H1 (cell line): Measurements from ENCODE around the gene TOR1B. TPM values are rescaled to one million over a fixed set of nuclear protein-coding genes. Genes with fewer than 3 reads are reported as not detected.

Experiments
- CTCF ChIA-PET: fragments of 300-600 bp; sonication (Branson Sonifier 250); formaldehyde crosslinking; loops from one replicate; lab custom pipeline; 2021; ENCODE audit not compliant: partially characterized antibody; lab: Charles Lee
- POLR2A ChIA-PET: fragments of 300-600 bp; sonication (Branson Sonifier 250); formaldehyde crosslinking; loops from one replicate; lab custom pipeline; 2021; ENCODE audit warnings: inconsistent platforms; ENCODE audit not compliant: partially characterized antibody; lab: Charles Lee
- DNase-seq, 2 experiments: peaks; one replicate each; pipeline versions ENCODE4 v3.0.0 to v3.0.0-alpha.2; 2010 to 2022; ENCODE audit warnings: low spot score in 2 of 2, low read depth in 1 of 2, mixed read lengths in 1 of 2
- FAIRE-seq: peaks from 2 replicates; lab custom pipeline; 2011; peaks lifted over from hg19 to GRCh38; lab: Jason Lieb, UNC
- H2AFZ ChIP-seq: 2 replicates; pipeline ENCODE4 v1.8.1; 2012; ENCODE audit warnings: low read length, inconsistent platforms
- H2AK5ac ChIP-seq: 2 replicates; pipeline ENCODE4 v1.6.1; 2013; ENCODE audit warnings: low read depth, low read length
- H2BK120ac ChIP-seq: replicated peaks from 2 replicates; pipeline ENCODE3; 2013; ENCODE audit warnings: low read depth, low read length, inconsistent platforms
- H2BK12ac ChIP-seq: 2 replicates; pipeline ENCODE4 v1.6.1; 2013; ENCODE audit warnings: low read depth, low read length
- H2BK15ac ChIP-seq: 2 replicates; pipeline ENCODE4 v1.6.1; 2013; ENCODE audit warnings: low read length
- H2BK20ac ChIP-seq: 2 replicates; pipeline ENCODE4 v1.6.1; 2013; ENCODE audit warnings: low read length
- H2BK5ac ChIP-seq: 2 replicates; pipeline ENCODE4 v1.6.1; 2013; ENCODE audit warnings: low read depth, low read length
- H3K14ac ChIP-seq: 2 replicates; pipeline ENCODE4 v1.6.1; 2013; ENCODE audit warnings: inconsistent platforms; ENCODE audit not compliant: insufficient read length
- H3K18ac ChIP-seq: 2 replicates; pipeline ENCODE4 v1.6.1; 2013; ENCODE audit warnings: low read length; ENCODE audit errors: extremely low read depth
- H3K23ac ChIP-seq: 2 replicates; pipeline ENCODE4 v1.6.1; 2013; ENCODE audit warnings: inconsistent platforms; ENCODE audit not compliant: insufficient read length
- H3K23me2 ChIP-seq: 2 replicates; pipeline ENCODE4 v1.6.1; 2013; ENCODE audit warnings: low read depth, low read length
- H3K27ac ChIP-seq: 2 replicates; pipeline ENCODE4 v1.6.1; 2011; ENCODE audit warnings: low read depth, low read length, inconsistent platforms
- H3K27me3 ChIP-seq, 4 experiments: replicated peaks in 1 of 4; 1 replicate in 1 of 4; 2 replicates in 3 of 4; pipeline versions ENCODE4 v1.6.1 to v1.8.1; 2011 to 2013; ENCODE audit warnings: low read length in 3 of 4, mild to moderate bottlenecking in 3 of 4, inconsistent platforms in 2 of 4, mixed read lengths in 2 of 4, moderate library complexity in 1 of 4; ENCODE audit not compliant: control insufficient read depth in 3 of 4, insufficient read depth in 3 of 4; ENCODE audit errors: extremely low read depth in 1 of 4
- H3K36me3 ChIP-seq, 4 experiments: 2 replicates each; pipeline versions ENCODE4 v1.6.1 to v1.8.1; 2011 to 2013; ENCODE audit warnings: mild to moderate bottlenecking in 4 of 4, low read length in 3 of 4, moderate library complexity in 2 of 4, control low read depth in 1 of 4, inconsistent platforms in 1 of 4; ENCODE audit not compliant: insufficient read depth in 4 of 4, control insufficient read depth in 2 of 4
- H3K4ac ChIP-seq: replicated peaks from 2 replicates; pipeline ENCODE3; 2013; ENCODE audit warnings: low read length, low read depth, mixed read lengths, inconsistent platforms; ENCODE audit not compliant: insufficient read length
- H3K4me1 ChIP-seq, 4 experiments: replicated peaks in 1 of 4; 1 replicate in 1 of 4; 2 replicates in 3 of 4; pipeline versions ENCODE4 v1.6.1 to v1.8.1; 2011 to 2013; ENCODE audit warnings: low read length in 3 of 4, inconsistent platforms in 2 of 4, mixed read lengths in 1 of 4; ENCODE audit not compliant: insufficient read depth in 4 of 4, control insufficient read depth in 3 of 4
- H3K4me2 ChIP-seq, 2 experiments: 2 replicates each; pipeline versions ENCODE4 v1.6.1 to v1.8.1; 2011 to 2013; ENCODE audit warnings: low read depth in 2 of 2, low read length in 2 of 2, control low read depth in 1 of 2, inconsistent platforms in 1 of 2, mild to moderate bottlenecking in 1 of 2; ENCODE audit not compliant: insufficient read depth in 1 of 2
- H3K4me3 ChIP-seq, 4 experiments: fragments of 200-600, 300-600 bp in 1 of 4; sonication (generic), shearing (Covaris generic), sonication (Bioruptor Twin) in 1 of 4; 2 replicates each; pipeline versions ENCODE4 v1.5.1 to v1.8.1; 2011 to 2016; ENCODE audit warnings: low read length in 4 of 4, low read depth in 3 of 4, control low read depth in 2 of 4, inconsistent platforms in 2 of 4, mild to moderate bottlenecking in 2 of 4, mixed read lengths in 1 of 4, moderate library complexity in 1 of 4; ENCODE audit not compliant: insufficient read depth in 2 of 4; ENCODE audit errors: extremely low read depth in 1 of 4
- H3K56ac ChIP-seq: replicated peaks from 2 replicates; pipeline ENCODE3; 2013; ENCODE audit warnings: low read depth, mild to moderate bottlenecking, mixed read lengths, low read length, inconsistent platforms; ENCODE audit not compliant: insufficient read length
- H3K79me1 ChIP-seq: 2 replicates; pipeline ENCODE4 v1.6.1; 2013; ENCODE audit warnings: low read depth, low read length, control low read depth
- H3K79me2 ChIP-seq, 2 experiments: 2 replicates each; pipeline versions ENCODE4 v1.6.1 to v1.8.1; 2012 to 2013; ENCODE audit warnings: low read length in 2 of 2, mild to moderate bottlenecking in 2 of 2, inconsistent platforms in 1 of 2; ENCODE audit not compliant: insufficient read depth in 2 of 2, control insufficient read depth in 1 of 2
- H3K9ac ChIP-seq, 4 experiments: replicated peaks in 1 of 4; 1 replicate in 1 of 4; 2 replicates in 3 of 4; pipeline versions ENCODE4 v1.6.1 to v1.8.1; 2011 to 2013; ENCODE audit warnings: low read depth in 3 of 4, low read length in 3 of 4, control low read depth in 2 of 4, mild to moderate bottlenecking in 2 of 4, moderate library complexity in 2 of 4, inconsistent platforms in 1 of 4; ENCODE audit errors: extremely low read depth in 1 of 4
- H3K9me3 ChIP-seq, 2 experiments: 2 replicates each; pipeline versions ENCODE4 v1.6.1 to v1.8.1; 2012 to 2013; ENCODE audit warnings: mild to moderate bottlenecking in 2 of 2, moderate library complexity in 2 of 2, control low read depth in 1 of 2, inconsistent platforms in 1 of 2, low read depth in 1 of 2, low read length in 1 of 2, mixed read lengths in 1 of 2; ENCODE audit not compliant: insufficient read depth in 2 of 2
- H4K20me1 ChIP-seq, 2 experiments: replicated peaks in 1 of 2; 2 replicates each; pipeline versions ENCODE3 to v1.8.1; 2011 to 2013; ENCODE audit warnings: inconsistent platforms in 2 of 2, low read length in 2 of 2, mild to moderate bottlenecking in 1 of 2; ENCODE audit not compliant: insufficient read depth in 2 of 2, control insufficient read depth in 1 of 2
- H4K5ac ChIP-seq: 2 replicates; pipeline ENCODE4 v1.6.1; 2013; ENCODE audit warnings: low read length, low read depth, mixed read lengths, inconsistent platforms; ENCODE audit not compliant: insufficient read length
- H4K8ac ChIP-seq: 2 replicates; pipeline ENCODE4 v1.8.0; 2013; ENCODE audit warnings: mild to moderate bottlenecking, moderate library complexity, low read length, inconsistent platforms; ENCODE audit not compliant: insufficient read depth; ENCODE audit errors: extremely low read depth
- H4K91ac ChIP-seq: replicated peaks from 2 replicates; pipeline ENCODE3; 2013; ENCODE audit warnings: low read length, mixed read lengths, inconsistent platforms; ENCODE audit not compliant: insufficient read length
- CBX8 ChIP-seq: fragments of 300-800, 300-1000 bp; sonication (generic); IDR thresholded peaks from 2 replicates; pipeline ENCODE4 v1.7.1; 2016; ENCODE audit warnings: low read depth, low read length, borderline replicate concordance
- EP300 ChIP-seq, 2 experiments: IDR thresholded peaks; 1 replicate in 1 of 2; 2 replicates in 1 of 2; pipeline ENCODE4 v1.6.1; 2011 to 2012; ENCODE audit warnings: low read depth in 2 of 2, low read length in 2 of 2, mild to moderate bottlenecking in 2 of 2, borderline replicate concordance in 1 of 2, inconsistent platforms in 1 of 2, moderate library complexity in 1 of 2
- JUN ChIP-seq: IDR thresholded peaks from 2 replicates; pipeline ENCODE4 v1.6.1; 2011; ENCODE audit warnings: low read depth, mild to moderate bottlenecking, improper control_type of control experiment, low read length
- MAFK ChIP-seq: IDR thresholded peaks from 2 replicates; pipeline ENCODE4 v1.6.1; 2012; ENCODE audit warnings: low read depth, mild to moderate bottlenecking, improper control_type of control experiment, low read length
- RFX5 ChIP-seq: IDR thresholded peaks from 2 replicates; pipeline ENCODE4 v1.6.1; 2011; ENCODE audit warnings: low read depth, low read length, improper control_type of control experiment, borderline replicate concordance
- SAP30 ChIP-seq: fragments of 300-600 bp; sonication (generic); IDR thresholded peaks from 2 replicates; pipeline ENCODE4 v1.7.1; 2012; ENCODE audit warnings: low read length, moderate library complexity, mild to moderate bottlenecking, inconsistent platforms; ENCODE audit not compliant: insufficient read depth, insufficient replicate concordance
- SIX5 ChIP-seq: IDR thresholded peaks from 2 replicates; pipeline ENCODE4 v1.6.1; 2011; ENCODE audit warnings: mild to moderate bottlenecking, low read depth, low read length
- SP4 ChIP-seq: IDR thresholded peaks from 2 replicates; pipeline ENCODE4 v1.6.1; 2012; ENCODE audit warnings: low read length, inconsistent platforms
- SUZ12 ChIP-seq: fragments of 200-600 bp; sonication (generic); IDR thresholded peaks from 2 replicates; pipeline ENCODE4 v1.6.1; 2012; ENCODE audit warnings: mild to moderate bottlenecking, inconsistent platforms, low read length, moderate library complexity, mixed read lengths
- TCF12 ChIP-seq: IDR thresholded peaks from 2 replicates; pipeline ENCODE4 v1.6.1; 2011; ENCODE audit warnings: low read depth, mild to moderate bottlenecking, low read length
- WGBS, 2 experiments: shearing (Covaris generic) in 1 of 2; methylation state at CpG; one replicate each; pipeline versions ENCODE4 v1.1.6 to v1.1.7; 2013 to 2015; ENCODE audit warnings: low lambda C conversion rate in 2 of 2, mixed read lengths in 2 of 2, inconsistent platforms in 1 of 2, low coverage in 1 of 2, missing lambda C conversion rate in 1 of 2; ENCODE audit not compliant: insufficient replicate concordance in 2 of 2, insufficient coverage in 1 of 2, insufficient read length in 1 of 2; ENCODE audit errors: extremely low coverage in 1 of 2, missing lambda C conversion rate in 1 of 2; 5-methylcytosine and 5-hydroxymethylcytosine counted together
- polyA plus RNA-seq, 7 experiments: library from polyadenylated mRNA; depleted of rRNA in 3 of 7; stranded (reverse) in 5 of 7; unstranded in 2 of 7; fragments of >200 nt in 5 of 7; fragments of 200-250 nt in 2 of 7; gene quantifications; 1 replicate in 5 of 7; 2 replicates in 1 of 7; 4 replicates in 1 of 7; pipeline versions ENCODE4 v1.2.1 to v1.2.3, GENCODE V29; 2011 to 2013; ENCODE audit warnings: missing spikeins in 2 of 7, mixed read lengths in 2 of 7
- total RNA-seq: library from RNA; stranded (reverse); fragmentation: NEBNext Ultra II Directional; extraction: Animal tissue kit (Norgen Biotek cat#: 25700); gene quantifications from 2 replicates; pipeline ENCODE4 v1.2.1, GENCODE V29; 2021
- TF ChIP-seq, protein P1 (sequence below): IDR thresholded peaks from 2 replicates; pipeline ENCODE4 v1.6.1; 2011; ENCODE audit warnings: low read length, improper control_type of control experiment

The TOR1B gene
- total and polyA plus RNA-seq, 2 of the 8 experiments (the other 6 are each of a cell fraction or from before 2014, with no cell fraction given), result 11.4 to 17.4 TPM

DNA sequence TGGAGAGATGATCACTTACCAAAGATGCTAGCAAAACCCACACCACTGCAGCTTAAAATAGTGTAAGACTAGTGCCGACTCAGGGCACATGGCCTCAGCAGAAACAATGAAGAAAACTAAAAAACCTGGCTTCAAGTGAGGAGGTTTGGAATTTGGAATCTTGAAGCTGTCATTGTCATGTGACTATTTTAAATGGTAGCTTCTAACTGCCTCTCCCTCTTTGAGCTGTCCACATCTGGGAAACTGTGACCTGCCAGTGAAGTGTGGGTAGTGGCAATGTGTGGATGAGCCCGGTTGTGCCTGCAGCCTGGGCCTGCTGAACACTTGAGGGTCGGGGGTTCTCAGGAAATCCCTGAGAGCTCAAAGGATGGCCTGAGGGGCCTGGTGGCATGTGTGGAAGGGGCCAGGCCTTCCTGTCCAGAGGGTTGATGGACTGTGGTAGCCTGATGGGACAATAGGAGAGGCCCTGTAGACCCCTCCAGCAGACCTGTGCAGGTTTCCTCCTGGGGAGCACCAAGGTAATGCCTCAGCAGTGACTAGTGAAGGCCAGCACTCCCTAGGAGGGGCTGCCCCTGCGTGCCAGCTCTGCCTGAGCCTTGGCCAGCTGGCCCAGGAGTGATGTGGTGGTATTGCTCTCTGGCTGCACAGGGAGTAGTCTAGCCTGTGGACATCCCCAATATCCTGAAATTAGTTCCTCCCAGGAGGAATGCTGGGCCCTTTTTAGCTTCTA lies 45.9 kb downstream of the TOR1B start:
- CTCF ChIA-PET, result interaction anchor here (0.6 to 1.4 kb wide), 5 partner anchors 8 to 255 kb away, joined by 3 read pairs; no protein-coding TSS in a partner anchor
- no peak overlapping the region for H3K23ac ChIP-seq
- no peak for TF ChIP-seq CBX8
- TF ChIP-seq RFX5, result no peak
- no peak for TF ChIP-seq SP4
- no peak for TF ChIP-seq MAFK
- TF ChIP-seq TCF12, result no peak
- TF ChIP-seq SAP30, result no peak
- no peak for TF ChIP-seq SIX5
- TF ChIP-seq SUZ12, result no peak
- TF ChIP-seq, protein P1, sequence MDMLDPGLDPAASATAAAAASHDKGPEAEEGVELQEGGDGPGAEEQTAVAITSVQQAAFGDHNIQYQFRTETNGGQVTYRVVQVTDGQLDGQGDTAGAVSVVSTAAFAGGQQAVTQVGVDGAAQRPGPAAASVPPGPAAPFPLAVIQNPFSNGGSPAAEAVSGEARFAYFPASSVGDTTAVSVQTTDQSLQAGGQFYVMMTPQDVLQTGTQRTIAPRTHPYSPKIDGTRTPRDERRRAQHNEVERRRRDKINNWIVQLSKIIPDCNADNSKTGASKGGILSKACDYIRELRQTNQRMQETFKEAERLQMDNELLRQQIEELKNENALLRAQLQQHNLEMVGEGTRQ, result no peak
- no peak for TF ChIP-seq EP300 (IDR thresholded peaks at IDR 0.05; ENCODE audit: borderline replicate concordance in 1 of 2, low read depth in 2 of 2, low read length in 2 of 2)
- no peak for TF ChIP-seq JUN

More for the DNA sequence above, 45.9 kb downstream of the TOR1B start:
- Histone ChIP-seq H2BK12ac (no peak overlapping the region), H4K8ac (no peak overlapping the region), H3K79me2 (no peaks in the 10 kb centered on the region), H3K9me3 (no peaks in the 10 kb centered on the region), H2BK20ac (no peak overlapping the region), H3K4ac (peak overlapping the region; percentile 85), H3K56ac (no peak overlapping the region), H3K27me3 (no peaks in the 10 kb centered on the region), H3K4me2 (no peak overlapping the region), H3K27ac (no peak overlapping the region), H3K9ac (no peak overlapping the region), H3K18ac (no peak overlapping the region), H2BK5ac (no peak overlapping the region), H3K4me3 (no peak overlapping the region), H2AFZ (no peak overlapping the region), H2BK120ac (no peak overlapping the region), H3K79me1 (no peaks in the 10 kb centered on the region; the same call in 1 of the 2 replicates), H3K23me2 (no peaks in the 10 kb centered on the region), H2AK5ac (no peak overlapping the region), H4K20me1 (peaks cover 0 to 2% of the 10 kb centered on the region in 2 experiments), H3K36me3 (peaks cover 0 to 9% (median 1%) of the 10 kb centered on the region in 4 experiments; a peak in 2 of 8 replicates), H3K4me1 (no peaks in the 10 kb centered on the region), H3K14ac (no peak overlapping the region), H4K5ac (no peak overlapping the region), H4K91ac (no peak overlapping the region), H2BK15ac (no peak overlapping the region)
- DNase-seq, result no peak
- no peak for FAIRE-seq
- 94% methylated on average over 4 of the region's 4 CpGs; no CpG with 5 or more reads in 1 of the 2 experiments for WGBS, 2 experiments
- POLR2A ChIA-PET, result no interaction called here
